GM19023 (cell line): ENCODE data around the gene TNFAIP6.

Source experiments
- ATAC-seq: cut with Tn5 transposase; IDR thresholded peaks from one replicate; pipeline ENCODE4 v1.9.1; 2021; ENCODE audit warnings: mild to moderate bottlenecking, moderate library complexity; ENCODE audit not compliant: unreplicated experiment

Gene TNFAIP6

GRCh38 chr2:151359768-151360461 is 2.5 kb downstream of the TNFAIP6 start:
- no peak for ATAC-seq

GRCh38 chr2:151361674-151362370 is 4.4 kb downstream of the TNFAIP6 start:
- no peak for ATAC-seq

GRCh38 chr2:151363709-151364108 is 6.3 kb downstream of the TNFAIP6 start:
- peak; percentile 81 for ATAC-seq

GRCh38 chr2:151367571-151367970 is 10.2 kb downstream of the TNFAIP6 start:
- no peak for ATAC-seq

GRCh38 chr2:151374436-151374835 is 17.0 kb downstream of the TNFAIP6 start:
- peak; percentile 93 for ATAC-seq

- ATAC-seq: no peak
Observed at GRCh38 chr2:151379169-151379568, 21.8 kb downstream of the TNFAIP6 start.

GRCh38 chr2:151380580-151381235 is 23.3 kb downstream of the TNFAIP6 start:
- no peak for ATAC-seq

- no peak for ATAC-seq
Observed at GRCh38 chr2:151381266-151381665, 23.9 kb downstream of the TNFAIP6 start.

GRCh38 chr2:151388011-151388410 is 30.6 kb downstream of the TNFAIP6 start:
- ATAC-seq: no peak

- no peak for ATAC-seq
Observed at GRCh38 chr2:151391436-151391835, 34.0 kb downstream of the TNFAIP6 start.

- no peak for ATAC-seq
Observed at GRCh38 chr2:151394509-151394908, 37.1 kb downstream of the TNFAIP6 start.

- no peak for ATAC-seq
Observed at GRCh38 chr2:151395509-151396374, 38.4 kb downstream of the TNFAIP6 start.

- ATAC-seq: no peak
Observed at GRCh38 chr2:151399981-151400380, 42.6 kb downstream of the TNFAIP6 start.

- no peak for ATAC-seq
Observed at GRCh38 chr2:151401149-151401548, 43.8 kb downstream of the TNFAIP6 start.

GRCh38 chr2:151403914-151404313 is 46.5 kb downstream of the TNFAIP6 start:
- ATAC-seq: no peak

GRCh38 chr2:151405376-151405775 is 48.0 kb downstream of the TNFAIP6 start:
- no peak for ATAC-seq

- no peak for ATAC-seq
Observed at GRCh38 chr2:151407281-151407680, 49.9 kb downstream of the TNFAIP6 start.

GRCh38 chr2:151408788-151409600 is 51.6 kb downstream of the TNFAIP6 start:
- ATAC-seq: no peak

- peak; percentile 95 for ATAC-seq
Observed at GRCh38 chr2:151409601-151410484, 52.5 kb downstream of the TNFAIP6 start, which contains the start of gene RIF1. Gene RIF1 (plus strand): TSS chr2:151409902. CDS start chr2:151410424, 522 bp downstream.
